GM19035 (cell line): Measurements from ENCODE around the gene ITIH1.
"Not testable (repeated sequence)": the region's sequence is repeated elsewhere in the genome, so short reads cannot be mapped to it uniquely, and the experiment has no call there.

ENCODE experiments used
- ATAC-seq: cut with Tn5 transposase; IDR thresholded peaks from one replicate; pipeline ENCODE4 v1.9.1; 2021; ENCODE audit not compliant: unreplicated experiment

Gene ITIH1, protein sequence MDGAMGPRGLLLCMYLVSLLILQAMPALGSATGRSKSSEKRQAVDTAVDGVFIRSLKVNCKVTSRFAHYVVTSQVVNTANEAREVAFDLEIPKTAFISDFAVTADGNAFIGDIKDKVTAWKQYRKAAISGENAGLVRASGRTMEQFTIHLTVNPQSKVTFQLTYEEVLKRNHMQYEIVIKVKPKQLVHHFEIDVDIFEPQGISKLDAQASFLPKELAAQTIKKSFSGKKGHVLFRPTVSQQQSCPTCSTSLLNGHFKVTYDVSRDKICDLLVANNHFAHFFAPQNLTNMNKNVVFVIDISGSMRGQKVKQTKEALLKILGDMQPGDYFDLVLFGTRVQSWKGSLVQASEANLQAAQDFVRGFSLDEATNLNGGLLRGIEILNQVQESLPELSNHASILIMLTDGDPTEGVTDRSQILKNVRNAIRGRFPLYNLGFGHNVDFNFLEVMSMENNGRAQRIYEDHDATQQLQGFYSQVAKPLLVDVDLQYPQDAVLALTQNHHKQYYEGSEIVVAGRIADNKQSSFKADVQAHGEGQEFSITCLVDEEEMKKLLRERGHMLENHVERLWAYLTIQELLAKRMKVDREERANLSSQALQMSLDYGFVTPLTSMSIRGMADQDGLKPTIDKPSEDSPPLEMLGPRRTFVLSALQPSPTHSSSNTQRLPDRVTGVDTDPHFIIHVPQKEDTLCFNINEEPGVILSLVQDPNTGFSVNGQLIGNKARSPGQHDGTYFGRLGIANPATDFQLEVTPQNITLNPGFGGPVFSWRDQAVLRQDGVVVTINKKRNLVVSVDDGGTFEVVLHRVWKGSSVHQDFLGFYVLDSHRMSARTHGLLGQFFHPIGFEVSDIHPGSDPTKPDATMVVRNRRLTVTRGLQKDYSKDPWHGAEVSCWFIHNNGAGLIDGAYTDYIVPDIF

DNA sequence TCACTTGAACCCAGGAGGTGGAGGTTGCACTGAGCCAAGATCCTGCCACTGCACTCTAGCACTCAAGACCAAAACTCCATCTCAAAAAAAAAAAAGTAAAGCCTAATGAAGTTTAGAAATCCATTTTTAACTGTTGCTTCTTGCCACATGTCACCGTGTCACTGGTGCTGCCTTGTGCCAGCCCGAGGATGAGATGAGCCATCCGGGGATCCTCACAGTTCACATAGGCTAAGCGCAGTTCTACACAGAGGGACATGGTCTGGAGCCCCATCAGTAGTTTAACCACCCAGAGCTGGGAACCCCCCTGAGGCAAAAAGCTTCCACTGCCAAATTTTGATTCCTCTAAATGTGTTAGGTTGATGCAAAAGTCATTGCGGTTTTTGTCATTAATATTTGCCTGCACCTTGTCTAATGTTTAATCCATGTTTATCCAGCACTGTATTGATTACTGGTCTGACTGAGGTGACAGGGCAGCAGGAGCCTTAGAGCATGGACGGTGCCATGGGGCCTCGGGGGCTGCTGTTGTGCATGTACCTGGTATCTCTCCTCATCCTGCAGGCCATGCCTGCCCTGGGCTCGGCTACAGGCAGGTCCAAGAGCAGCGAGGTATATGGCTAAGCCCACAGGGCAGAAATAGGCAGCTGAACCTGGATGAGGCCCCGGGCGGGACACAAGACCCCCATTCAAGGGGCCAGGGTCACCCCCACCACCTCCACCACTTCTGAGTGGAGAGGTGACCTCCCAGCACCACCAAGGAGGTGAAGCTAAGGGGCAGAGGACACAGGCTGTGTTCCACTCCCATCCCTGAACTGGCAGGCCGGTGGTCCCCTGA, at the start of gene ITIH1:
Gene ITIH1 (plus strand): TSS at position 473 of the 832 bp plus-strand sequence. CDS start 17 bp downstream, at position 490.
- no peak for ATAC-seq

- not testable (repeated sequence) for ATAC-seq
Observed at GRCh38 chr3:52728753-52729152, 48.6 kb upstream of the ITIH1 start.

DNA sequence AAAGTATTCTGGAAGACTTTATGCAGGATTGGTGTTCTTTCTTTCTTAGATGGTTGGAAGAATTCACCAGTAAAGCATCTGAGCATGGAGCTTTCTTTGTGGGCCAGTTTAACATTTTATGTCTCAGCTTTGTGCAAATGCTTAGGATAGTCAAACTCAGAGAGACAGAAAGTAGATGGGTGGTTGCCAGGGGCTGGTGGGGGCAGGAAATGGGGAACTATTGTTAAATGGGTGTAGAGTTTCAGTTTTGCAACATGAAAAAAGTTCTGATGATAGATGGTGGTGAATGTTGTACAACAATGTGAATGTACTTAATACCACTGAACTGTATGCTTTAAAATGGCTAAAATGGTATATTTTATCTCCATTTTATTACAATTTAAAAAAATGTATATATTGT, 46.7 kb upstream of the ITIH1 start:
- ATAC-seq: no peak

DNA sequence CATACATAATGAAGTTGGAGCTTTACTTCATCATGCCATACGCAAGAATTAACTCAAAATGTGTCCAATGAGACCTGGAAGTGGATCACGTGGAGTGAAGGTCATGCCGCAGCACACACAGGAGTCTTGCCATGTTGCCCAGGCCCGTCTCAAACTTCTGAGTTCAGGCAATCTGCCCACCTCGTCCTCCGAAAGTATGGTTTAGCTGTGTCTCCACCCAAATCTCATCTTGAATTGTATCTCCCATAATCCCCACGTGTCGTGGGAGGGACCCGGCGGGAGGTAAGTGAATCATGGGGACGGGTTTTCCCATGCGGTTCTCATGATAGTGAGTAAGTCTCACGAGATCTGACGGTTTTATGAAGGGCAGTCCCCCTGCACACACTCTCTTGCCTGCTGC, 45.8 kb upstream of the ITIH1 start:
- ATAC-seq: no peak

DNA sequence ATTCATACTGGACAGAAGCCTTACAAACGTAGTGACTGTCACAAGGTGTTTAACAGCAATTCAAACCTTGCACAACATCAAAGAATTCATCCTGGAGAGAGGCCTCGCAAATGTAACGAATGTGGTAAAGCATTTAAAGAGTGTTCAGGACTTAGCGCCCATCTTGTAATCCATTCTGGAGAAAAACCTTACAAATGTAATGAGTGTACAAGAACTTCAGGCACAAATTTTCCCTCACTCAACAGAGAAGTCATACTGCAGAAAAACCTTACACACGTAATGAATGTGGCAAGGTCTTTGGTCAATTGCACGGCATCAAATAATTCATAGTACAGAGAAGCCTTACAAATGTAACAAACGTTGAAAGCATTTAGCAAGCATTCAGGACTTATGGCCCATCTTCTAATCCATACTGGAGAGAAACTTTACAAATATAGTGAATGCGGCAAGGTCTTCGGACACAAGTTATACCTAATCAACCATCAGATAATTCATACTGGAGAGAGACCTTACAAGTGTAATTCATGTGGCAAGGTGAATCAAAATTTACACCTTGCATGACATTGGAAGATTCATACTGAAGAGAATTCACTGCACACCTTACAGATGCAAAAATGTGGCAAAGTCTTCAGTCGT, 44.0 kb upstream of the ITIH1 start:
- no peak for ATAC-seq

GRCh38 chr3:52739730-52740129, 37.7 kb upstream of the ITIH1 start:
- ATAC-seq: no peak

DNA sequence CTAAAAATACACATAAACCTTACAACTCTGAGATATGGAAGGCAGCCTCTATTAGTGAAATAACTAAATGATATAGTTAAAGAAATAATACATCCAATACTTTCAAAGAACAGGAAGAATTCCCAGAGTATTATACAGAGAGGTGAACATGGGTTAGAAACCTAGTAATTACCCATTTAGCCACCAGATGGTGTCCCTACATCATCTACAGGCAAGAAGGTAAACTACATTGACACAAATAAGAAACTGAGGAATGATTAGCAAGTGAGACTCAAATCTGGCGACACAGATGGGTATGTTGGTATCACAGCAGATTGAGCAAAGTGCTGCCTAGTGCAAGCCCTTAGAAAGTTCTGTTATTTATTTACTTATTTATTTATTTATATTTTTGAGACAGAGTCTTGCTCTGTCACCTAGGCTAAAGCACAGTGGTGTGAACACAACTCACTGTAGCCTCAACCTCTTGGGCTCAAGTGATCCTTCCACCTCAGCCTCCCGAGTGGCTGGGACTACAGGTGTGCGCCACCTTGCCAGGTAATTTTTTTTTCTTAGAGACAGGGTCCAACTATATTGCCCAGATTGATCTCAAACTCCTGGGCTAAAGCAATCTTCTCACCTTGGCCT, 34.9 kb upstream of the ITIH1 start:
- ATAC-seq: no peak

- no peak for ATAC-seq
Observed at GRCh38 chr3:52743152-52743551, 34.2 kb upstream of the ITIH1 start.

DNA sequence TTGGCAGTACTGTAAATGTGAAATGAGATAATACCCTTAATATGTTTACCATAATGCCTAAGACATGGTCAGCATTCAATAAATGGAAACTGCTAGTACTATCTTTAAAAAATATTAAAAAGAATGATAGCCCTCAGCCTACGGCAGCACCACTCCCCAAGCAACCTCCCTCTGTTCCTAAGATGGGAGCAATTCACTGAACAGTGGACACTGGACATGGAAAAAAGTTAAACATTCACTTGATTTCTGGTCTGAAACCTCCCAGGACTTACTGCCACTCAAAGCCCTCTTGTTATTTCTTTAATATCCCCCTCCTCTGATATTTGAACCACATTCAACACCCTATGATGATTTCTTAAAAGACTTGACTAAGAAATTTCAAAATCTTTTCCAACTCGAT, 33.7 kb upstream of the ITIH1 start:
- no peak for ATAC-seq

- no peak for ATAC-seq
Observed at GRCh38 chr3:52752045-52752660, 25.2 kb upstream of the ITIH1 start.

DNA sequence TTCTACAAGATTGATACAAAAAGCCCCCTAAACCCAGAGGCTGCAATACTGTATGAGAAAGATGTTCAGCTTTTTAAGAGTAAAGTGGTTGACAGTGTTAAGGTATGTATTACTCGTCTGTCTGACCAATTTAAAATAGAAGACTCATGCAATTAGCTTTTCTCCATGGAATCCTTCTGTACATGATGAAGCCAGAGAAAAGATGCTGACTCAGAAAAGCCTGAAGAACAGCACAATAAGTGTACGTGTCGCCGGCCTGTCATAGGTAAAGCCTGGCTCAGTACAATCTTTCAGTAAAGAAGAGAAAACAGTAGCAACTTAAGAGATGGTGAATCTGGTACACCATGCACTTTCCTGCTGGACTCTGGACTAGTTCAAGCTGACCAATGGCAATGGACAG, 23.0 kb upstream of the ITIH1 start:
- ATAC-seq: no peak

GRCh38 chr3:52756141-52756540, 21.3 kb upstream of the ITIH1 start:
- ATAC-seq: no peak

DNA sequence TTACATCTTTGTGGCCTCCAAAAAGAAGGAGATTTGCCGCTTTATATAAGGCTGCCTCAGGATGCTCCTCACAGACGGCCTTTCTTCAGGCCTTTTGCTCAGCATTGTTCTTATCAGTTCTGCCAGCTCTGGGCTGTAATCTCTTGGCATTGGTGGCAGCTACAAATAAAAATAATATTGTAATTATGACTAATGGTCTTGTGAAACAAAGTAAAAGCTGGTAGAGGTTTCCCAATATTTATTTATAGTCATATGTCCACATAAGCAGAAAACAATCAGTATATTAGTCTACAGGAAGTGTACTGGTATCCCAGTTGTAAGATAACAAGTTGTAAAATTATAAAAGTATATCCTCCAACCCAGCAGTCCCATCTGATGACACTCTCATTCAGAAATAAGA, 13.9 kb upstream of the ITIH1 start:
- ATAC-seq: no peak

GRCh38 chr3:52769786-52770455, 7.5 kb upstream of the ITIH1 start:
- ATAC-seq: no peak

DNA sequence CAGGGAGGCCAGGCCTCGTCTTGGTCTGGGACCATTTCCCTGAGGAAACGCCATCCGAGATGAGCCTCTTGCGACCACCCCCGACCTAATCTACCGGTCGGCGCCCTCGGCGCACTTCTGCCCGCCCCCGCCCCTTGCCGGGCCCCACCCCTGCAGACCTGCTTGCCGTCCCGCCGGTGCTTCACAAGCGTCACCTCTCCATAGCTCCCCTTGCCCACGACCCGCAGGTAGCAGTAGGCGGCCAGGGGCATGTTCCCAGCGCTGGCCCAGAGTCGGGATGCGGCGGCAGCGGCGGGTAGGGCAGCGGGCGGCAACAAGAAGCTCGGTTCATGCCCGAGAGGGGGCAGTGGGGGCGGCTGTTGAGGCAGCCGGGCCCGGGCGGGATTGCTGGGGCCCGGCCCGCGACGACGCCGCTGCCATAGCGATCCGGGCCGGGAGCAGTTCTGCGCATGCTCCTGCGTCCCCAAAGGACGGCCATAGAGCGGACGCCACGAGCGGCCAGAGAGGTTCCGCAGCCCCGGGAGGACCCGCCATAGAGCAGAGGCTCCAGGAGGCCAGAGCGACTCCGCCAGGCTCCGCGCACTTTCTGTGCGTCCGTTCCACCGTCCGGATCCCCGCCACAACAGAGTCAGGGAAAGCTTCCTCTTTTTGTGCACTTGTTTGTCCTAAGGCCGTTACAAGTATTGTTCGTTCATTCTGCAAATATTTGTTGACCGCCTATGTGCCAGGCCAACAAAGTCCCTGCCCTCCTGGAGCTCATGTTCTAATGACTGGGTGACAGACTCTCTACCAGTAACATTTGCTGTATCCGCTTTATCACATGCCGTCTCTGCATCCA, 6.7 kb upstream of the ITIH1 start, which contains the start of gene NEK4:
Gene NEK4 (minus strand): TSS at position 445 of the 838 bp plus-strand sequence. CDS start 194 bp downstream, at position 251.
- peak; percentile 97 for ATAC-seq

- ATAC-seq: peak; percentile 9
Observed at GRCh38 chr3:52771334-52771681, 6.1 kb upstream of the ITIH1 start.

DNA sequence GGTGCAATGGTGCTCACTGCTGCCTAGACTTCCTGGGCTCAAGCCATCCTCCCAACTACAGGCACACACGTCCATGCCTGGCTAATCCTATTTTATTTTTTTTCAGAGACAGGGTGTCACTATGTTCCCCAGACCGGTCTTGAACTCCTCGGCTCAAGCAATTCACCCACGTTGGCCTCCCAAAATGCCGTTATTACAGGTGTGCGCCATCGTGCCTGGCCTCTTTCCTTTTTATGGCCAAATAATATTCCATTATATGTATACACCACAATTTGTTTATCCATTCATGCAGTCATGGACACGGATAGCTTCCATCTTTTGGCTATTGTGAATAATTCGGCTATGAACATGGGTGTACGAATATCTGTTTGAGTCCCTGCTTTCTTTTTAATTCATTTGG, 5.7 kb upstream of the ITIH1 start:
- ATAC-seq: no peak

DNA sequence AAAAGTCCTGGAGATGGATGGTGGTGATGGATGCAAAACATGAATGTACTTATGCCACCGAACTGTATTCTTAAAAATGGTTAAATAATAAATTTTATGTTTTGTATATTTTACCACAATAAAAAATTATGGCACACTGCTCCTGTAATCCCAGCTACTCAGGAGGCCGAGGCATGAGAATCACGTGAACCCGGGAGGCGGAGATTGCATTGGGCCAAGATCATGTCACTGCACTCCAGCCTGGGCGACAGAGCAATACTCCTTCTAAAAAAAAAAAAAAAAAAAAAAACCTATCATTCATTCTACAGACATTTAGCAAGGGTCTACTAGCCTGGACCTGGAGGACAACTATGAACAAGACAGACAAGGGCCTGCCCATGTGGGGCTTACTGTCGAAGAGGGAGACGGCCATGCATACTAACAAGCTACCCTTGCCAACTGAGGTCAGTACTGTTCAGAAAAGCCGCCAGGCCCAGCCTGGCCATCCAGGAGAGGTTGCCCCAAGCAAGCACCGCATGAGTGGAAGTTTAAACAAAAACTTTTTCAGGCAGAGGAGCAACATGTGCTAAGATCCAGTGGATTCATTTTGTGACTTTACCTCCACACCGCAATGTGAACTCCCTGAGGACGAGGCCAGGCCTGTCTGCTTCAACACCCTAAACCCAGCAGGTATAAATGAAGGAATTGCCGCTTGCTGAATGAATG, 3.9 kb upstream of the ITIH1 start:
- ATAC-seq: no peak
